GM19328 (cell line): ENCODE data around the gene LONRF3.
A peak's percentile ranks its signal among the peaks of the same experiment; 100 is the strongest.
"Not testable (repeated sequence)": the region's sequence is repeated elsewhere in the genome, so short reads cannot be mapped to it uniquely, and the experiment has no call there.

Experiments used
- ATAC-seq: cut with Tn5 transposase; IDR thresholded peaks from one replicate; pipeline ENCODE4 v1.9.1; 2021; ENCODE audit warnings: mild to moderate bottlenecking, moderate library complexity; ENCODE audit not compliant: unreplicated experiment

Gene LONRF3

DNA sequence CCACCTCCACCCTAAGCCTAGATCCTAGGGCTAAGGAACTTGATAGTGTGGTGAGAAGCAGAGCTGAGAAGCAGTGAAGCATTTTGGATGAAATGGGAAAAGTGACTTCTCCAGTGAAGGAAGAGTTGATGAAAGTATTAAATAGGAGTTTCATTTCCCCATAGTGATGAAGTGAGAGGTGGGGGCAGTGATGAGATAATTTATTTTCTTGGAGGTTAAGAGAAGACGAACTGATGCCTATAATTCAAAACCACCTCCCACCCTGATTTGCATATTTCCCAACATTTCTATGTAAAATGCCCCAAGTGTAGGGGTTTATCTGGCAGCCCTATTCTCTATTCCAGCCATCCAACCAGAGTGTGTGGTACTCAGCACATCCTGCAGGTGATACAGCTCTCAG is 6.3 kb downstream of the LONRF3 start:
- ATAC-seq = no peak

DNA sequence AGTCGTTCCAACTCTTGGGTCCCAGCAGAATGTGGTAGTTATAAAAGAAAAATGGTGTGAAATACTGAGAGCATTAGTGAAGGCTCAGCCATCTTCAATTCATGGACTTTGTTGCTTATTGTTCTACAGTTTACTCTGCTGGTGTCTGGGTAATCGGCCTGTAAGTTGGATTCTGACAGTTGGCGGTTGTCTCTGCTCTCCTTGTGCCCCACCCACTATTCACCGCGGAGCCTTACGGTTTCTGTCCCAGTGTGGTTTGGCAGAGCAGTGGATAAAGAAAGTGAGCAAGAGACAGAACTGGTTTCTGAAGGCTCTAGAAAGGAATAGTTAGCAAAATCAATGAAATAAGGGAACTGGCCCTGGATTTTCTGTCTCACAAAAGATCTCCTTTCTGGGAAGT is 9.1 kb downstream of the LONRF3 start:
- ATAC-seq = no peak

DNA sequence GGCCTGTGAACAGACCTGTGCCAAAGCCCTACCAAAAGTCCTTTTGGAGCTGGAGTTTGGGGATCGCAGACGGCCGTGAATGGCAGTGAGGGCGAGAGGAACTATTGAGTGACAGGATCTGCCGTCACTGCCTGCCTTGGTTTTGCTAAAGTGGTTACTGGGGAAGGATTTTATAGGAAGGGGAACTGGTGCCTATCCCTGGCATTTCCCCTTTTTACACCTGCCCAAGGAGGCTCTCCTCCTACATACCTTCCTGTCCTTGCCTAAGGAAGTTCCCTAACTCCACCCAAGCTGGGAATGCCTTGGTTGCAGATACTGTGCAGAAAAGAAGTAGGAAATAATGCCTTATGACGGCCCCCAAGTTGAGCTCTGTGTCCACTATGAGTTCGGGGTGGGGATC is 14.5 kb downstream of the LONRF3 start:
- ATAC-seq = no peak

DNA sequence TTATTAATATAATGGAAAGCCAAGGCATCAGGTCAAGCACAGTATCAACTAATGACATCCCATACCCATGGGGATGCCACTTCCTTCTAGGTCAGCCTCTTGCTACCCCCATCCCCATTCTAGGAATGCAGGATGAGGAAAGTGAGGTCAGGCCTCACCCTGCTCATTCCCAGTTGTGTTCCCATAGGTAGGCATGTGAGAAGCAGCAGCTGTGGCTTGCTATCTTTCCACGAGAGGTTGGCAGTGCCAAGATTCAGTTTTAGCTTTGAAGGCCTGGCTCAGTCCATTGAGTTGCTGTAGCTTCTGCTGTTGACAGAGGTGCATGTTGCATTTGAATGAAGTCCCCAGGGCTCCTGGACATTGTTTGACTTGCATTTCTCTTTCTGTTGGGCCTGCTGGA is 15.5 kb downstream of the LONRF3 start:
- no peak for ATAC-seq

GRCh38 chrX:118990512-118991227 is 16.3 kb downstream of the LONRF3 start:
- ATAC-seq = no peak

DNA sequence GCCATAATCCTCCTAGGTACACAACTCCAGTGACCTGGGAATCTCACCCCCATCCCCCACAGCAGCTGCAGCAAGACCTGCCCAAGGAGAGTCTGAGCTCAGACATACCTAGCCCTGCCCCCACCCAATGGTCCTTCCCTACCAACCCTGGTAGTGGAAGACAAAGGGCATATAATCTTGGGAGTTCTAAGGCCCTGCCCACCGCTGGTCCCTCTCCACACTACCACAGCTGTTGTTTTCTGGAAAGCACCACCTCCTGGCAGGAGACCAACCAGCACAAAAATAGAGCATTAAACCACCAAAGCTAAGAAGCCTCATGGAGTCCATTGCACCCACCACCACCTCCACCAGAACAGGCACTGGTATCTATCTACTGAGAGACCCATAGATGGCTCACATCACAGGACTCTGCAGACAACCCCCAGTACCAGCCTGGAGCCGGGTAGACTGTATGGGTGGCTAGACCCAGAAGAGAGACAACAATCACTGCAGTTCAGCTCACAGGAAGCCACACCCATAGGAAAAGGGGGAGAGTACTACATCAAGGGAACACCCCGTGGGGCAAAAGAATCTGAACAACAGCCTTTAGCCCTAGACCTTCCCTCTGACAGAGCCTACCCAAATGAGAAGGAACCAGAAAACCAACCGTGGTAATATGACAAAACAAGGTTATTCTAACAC is 18.2 kb downstream of the LONRF3 start:
- not testable (repeated sequence) for ATAC-seq

DNA sequence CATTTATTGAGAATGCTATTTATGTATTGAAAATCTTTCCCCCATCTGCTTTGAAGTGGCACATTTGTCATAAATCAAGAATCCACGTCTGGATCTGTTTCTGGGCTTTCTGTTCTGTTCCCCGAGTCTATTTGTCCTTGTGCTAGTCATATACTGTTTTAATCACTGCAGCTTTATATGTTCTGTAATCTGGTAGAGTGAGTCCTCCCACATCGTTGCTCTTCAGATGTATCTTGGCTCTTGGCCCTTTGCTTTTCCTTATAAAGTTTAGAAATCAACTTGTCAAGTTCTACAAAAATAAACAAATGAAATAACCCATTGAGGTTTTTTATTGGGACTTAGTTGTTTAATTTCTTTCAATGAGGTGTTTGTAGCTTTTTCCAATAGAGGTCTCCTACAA is 29.0 kb downstream of the LONRF3 start:
- ATAC-seq = no peak

GRCh38 chrX:119004920-119005524 is 30.6 kb downstream of the LONRF3 start:
- peak; percentile 90 for ATAC-seq

- ATAC-seq = no peak
Observed at GRCh38 chrX:119007189-119007770, 32.9 kb downstream of the LONRF3 start.

DNA sequence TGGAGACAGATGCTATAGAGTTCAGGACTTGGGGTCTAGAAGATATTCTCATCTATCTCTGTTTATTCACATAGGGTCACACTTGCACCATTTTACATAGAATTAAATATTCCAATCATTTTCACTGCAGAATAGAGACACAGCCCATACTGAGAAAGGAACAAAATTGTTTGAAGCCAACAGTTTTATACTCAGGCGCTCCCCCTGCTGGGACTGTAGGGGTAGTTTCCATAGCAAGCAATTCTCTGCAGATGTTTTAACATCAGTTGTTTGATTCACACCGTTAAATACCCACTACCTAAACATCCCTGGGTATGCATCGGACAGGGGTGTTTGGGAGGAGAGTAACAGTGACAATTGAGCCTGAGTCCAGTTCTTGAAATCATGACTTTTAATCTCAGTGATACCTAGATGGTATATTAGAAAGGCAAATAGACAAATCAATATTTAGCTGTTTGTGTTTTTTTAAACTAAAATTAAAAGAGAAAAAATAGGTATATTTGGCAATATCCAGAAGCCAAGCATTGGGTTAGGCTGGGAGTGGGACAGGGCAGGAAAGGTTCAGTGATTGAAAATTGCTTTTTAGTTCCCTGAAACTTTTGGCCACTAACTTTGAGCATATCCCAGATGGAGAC is 33.8 kb downstream of the LONRF3 start:
- no peak for ATAC-seq

DNA sequence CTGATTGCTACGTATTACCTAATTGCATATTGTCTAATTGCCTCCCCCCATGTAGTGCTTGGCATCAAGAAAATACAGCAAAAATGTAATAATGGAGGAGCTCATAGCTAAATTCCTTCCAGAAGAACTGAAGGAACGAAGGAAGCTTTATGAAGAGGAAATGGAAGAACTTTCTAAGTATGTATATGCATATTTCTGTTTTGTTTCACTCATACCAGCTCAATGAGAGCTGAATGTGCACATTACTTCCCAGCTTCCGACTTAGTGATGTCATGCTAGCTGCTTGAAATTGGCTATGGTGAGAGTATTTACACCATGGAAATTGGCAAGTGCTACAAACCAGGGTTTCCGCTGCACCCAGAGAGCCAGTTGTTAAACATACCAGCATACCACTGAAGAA is 34.7 kb downstream of the LONRF3 start:
- ATAC-seq = no peak

GRCh38 chrX:119010491-119010890 is 36.1 kb downstream of the LONRF3 start:
- ATAC-seq = no peak

DNA sequence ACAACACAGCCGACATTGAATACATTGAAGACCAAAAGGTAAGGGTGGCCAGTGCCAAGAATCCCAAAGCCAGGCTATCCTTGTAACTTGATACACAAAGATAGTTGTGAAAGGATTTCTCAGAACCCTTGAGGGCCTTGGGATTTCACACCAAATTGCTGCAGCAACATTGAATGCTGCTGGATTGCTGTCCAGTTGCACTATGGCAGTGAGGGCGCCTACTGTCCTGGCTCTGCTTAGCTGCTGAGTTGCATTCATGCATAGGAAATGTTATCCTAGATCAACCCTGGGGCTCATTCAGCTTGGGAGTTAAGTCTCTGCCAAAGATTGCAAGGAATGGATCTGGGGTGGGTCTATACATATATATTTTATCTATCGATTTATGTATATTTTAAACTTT is 38.7 kb downstream of the LONRF3 start:
- no peak for ATAC-seq

GRCh38 chrX:119015407-119016237 is 41.2 kb downstream of the LONRF3 start:
- peak; percentile 97 for ATAC-seq

DNA sequence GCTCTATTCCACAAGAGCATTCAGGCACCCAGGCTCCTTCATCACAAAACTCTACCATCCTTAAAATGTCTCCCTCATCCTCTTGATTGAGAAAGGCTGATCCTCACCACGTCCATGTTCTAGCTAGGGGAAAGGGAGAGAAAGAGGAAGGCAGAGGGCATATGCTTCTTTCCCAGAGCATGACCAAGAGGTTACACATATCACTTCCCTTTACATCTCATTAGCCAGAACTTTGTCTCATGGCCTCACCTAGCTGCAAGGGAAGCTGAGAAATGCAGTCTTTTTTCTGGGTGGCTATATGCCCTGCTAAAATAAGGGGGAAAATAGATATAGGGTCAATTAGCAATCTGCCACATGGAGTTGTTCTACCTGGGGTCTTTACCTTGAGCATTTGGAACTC is 42.7 kb downstream of the LONRF3 start:
- no peak for ATAC-seq

GRCh38 chrX:119025900-119026299 is 51.5 kb downstream of the LONRF3 start:
- ATAC-seq = no peak

GRCh38 chrX:119026344-119026743 is 51.9 kb downstream of the LONRF3 start:
- ATAC-seq = not testable (repeated sequence)

GRCh38 chrX:119027960-119028732 is 53.7 kb downstream of the LONRF3 start:
- not testable (repeated sequence) for ATAC-seq

DNA sequence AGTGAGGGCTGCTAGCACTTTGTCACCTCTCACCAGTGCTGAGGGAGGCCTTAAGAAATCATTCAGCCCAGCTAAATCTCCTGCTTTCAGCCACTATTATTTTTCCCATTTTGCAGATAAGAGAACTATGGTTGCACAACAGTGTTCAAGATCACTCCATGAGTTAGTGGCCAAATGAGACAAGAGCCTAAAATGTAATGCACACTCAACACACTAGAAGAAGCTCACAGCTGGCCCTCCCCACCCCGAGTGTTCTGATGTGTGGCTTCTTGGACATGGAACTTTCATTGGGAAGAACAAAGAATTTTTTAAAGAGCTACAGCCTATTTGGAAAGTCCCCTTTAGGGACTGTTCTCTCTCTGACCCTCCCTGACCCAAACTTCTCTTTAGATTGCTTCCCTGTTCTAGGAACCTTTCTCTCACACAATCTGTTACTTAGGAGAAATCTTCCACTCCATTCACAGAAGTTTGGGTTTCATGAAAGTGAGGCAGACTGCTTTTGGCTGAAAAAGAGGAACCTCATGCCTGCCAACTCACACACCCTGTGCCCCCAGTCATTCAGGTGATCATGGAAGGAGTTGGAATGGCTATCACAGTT is 54.4 kb downstream of the LONRF3 start:
- no peak for ATAC-seq
